A673 (cell line): ENCODE data around the gene PHF3.

Experiments
- EZH2 ChIP-seq: fragments of 200-600 bp; sonication (generic); IDR thresholded peaks from 2 replicates; pipeline ENCODE4 v1.6.1; 2017; ENCODE audit warnings: borderline replicate concordance, low read depth, mild to moderate bottlenecking, mixed read lengths, antibody characterized with exemption, low read length; ENCODE audit not compliant: poor library complexity, severe bottlenecking
- TF ChIP-seq, protein P1 (sequence below): fragments of 300-800, 200-600 bp; sonication (generic); conservative IDR thresholded peaks from 2 replicates; pipeline ENCODE4 v1.5.1; 2017; ENCODE audit warnings: low read depth, mild to moderate bottlenecking, antibody characterized with exemption, low read length, moderate library complexity, mixed read lengths

DNA sequence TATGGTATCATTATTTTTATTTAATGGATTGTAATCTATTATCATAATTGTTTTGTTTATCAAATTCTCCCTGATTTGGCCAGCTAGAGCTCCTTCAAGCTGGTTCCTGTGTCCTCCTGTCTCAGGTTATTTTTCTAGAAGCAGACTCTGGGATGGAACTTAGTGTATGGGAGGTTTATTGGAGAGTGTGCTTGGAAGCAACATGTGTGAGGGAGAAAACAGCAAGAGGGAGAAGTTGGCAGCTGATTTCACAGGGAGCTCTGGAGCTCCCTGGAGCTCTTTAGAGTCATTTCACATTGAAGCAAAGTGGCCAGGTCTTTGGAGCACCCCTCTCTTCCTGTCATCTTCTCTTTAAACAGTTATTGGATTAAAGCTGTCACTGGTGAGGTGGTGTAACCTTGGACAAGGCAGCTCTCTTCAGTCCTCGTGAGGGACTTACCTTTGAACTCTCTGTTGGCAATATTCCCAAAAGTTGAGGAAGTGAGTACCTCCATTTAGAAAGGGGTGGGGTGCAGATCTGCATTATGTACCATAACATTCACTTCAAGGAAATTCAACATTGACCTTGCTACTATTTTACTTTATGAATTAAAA lies 103.6 kb downstream of the PHF3 start:
- TF ChIP-seq, protein P1, sequence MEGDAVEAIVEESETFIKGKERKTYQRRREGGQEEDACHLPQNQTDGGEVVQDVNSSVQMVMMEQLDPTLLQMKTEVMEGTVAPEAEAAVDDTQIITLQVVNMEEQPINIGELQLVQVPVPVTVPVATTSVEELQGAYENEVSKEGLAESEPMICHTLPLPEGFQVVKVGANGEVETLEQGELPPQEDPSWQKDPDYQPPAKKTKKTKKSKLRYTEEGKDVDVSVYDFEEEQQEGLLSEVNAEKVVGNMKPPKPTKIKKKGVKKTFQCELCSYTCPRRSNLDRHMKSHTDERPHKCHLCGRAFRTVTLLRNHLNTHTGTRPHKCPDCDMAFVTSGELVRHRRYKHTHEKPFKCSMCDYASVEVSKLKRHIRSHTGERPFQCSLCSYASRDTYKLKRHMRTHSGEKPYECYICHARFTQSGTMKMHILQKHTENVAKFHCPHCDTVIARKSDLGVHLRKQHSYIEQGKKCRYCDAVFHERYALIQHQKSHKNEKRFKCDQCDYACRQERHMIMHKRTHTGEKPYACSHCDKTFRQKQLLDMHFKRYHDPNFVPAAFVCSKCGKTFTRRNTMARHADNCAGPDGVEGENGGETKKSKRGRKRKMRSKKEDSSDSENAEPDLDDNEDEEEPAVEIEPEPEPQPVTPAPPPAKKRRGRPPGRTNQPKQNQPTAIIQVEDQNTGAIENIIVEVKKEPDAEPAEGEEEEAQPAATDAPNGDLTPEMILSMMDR: no peak
- no peak for TF ChIP-seq EZH2
